HG03159 (cell line): ENCODE measurements around the gene PRXL2B.

ENCODE experiments used
- ATAC-seq: cut with Tn5 transposase; IDR thresholded peaks from one replicate; pipeline ENCODE4 v1.9.1; 2021; ENCODE audit warnings: mild to moderate bottlenecking, moderate library complexity; ENCODE audit not compliant: unreplicated experiment

Gene PRXL2B

GRCh38 chr1:2596530-2597333 is 10.2 kb downstream of the PRXL2B start:
- no peak for ATAC-seq

GRCh38 chr1:2597441-2598328 is 11.1 kb downstream of the PRXL2B start:
- ATAC-seq: no peak

DNA sequence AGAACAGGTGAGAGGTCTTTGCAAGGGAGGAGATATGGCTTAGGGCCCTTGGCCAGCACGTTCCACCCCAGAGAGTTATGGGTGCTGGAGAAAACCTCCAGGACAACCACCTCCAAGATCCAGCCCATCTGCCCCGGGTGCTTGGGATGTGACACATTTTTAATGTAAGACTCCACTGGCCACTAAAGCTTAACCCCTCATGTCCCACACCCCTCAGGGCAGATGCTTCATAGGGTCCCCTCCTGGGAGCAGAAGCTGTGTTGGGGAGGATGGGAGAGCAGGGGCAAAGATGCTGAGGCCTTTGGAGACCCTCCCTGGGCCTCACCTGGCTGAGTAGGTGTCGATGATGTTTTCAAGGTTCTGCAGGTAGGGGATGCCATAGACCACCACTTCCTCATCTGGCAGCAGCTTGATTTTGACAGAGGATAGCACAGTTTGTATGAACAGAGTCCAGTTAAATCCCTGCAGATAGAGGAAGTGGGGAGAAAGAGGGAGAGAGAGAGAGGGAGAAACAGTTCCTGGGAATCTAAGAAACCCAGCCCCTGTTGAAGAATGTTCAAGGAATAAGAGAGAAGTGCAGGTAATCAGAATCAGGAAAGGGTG is 11.9 kb downstream of the PRXL2B start:
- ATAC-seq: no peak

DNA sequence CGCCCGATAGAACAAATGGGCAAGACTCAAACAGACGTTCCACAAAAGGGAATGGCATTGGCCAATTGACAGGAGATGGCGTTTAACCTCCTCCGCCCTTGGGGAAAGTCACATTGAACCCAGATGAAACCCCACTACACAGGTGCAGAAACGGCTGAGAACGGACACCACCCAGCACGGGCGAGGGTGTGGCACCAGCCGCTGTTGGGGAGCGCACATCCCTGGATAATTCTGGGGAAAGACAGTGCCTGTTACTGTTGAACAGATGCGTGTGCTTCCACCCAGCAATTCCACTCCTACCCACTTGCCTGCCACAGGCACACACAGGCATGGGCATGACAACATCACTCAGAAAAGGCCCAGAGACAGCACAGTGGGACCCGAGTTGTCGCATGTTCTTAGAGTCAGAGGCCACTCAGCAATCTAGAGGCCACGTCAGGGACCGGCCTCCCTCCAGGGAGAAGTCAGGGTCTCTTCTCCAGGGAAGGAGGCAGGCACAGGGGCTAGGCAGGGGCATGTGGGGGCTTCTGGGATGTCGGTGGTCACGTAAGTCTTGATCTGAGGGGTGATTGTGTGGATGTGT is 15.2 kb downstream of the PRXL2B start:
- ATAC-seq: no peak

DNA sequence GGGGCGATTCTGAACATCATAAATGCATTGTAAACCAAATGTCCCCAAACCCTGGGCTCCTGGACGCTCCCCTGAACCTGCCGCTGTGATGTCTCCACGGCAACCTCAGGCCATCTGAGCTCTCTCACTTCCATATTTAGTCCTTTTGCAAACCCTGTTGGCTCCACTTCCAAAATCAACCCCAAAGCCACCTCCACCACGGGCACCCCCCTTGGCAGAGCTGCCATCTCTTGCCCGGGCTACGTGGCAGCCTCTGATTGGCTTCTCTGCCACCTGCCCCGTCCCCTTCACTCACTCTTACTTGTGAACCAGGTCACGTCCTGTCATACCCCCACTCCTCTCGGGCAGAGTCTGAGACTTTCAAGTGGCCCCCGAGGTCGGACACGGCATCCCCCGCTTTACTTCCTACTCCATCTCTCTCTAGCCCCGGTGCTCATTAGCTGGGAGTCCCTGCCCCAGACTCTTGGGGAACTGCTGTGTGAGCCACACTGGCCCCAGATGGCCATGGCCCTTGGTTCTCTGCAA is 15.8 kb downstream of the PRXL2B start:
- ATAC-seq: no peak

- no peak for ATAC-seq
These were observed 16.4 kb downstream of the PRXL2B start for GRCh38 chr1:2602866-2603520.

DNA sequence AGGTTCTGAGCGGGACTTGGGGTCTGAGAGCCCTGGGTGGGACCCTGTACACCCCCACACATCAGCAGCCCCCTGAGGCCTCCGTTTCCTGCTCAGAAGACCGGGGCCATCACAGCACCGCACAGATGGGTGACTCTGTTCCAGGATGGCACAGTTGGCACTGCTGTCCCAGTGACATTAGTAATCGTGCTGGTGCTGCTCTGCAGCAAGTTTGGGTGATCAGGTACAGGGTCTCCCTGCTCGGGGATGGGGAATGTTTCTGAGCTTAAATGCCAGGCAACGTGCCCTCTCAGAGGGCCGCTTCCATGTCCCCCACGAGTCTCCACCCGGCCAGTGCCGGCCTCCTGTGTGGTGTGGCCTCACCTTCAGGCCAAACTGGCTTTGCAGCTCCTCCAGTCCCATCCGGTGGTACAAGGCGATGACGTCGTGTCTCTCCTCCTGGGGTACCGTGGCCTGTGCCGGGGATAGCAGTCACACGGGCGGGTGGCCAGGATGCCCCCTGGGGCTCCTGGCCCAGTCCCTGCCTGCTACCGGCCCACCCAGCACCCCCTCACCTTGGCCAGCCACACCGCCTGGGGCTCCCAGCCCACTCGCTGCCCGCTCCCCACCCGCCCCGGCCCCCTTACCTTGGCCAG is 17.1 kb downstream of the PRXL2B start:
- no peak for ATAC-seq

DNA sequence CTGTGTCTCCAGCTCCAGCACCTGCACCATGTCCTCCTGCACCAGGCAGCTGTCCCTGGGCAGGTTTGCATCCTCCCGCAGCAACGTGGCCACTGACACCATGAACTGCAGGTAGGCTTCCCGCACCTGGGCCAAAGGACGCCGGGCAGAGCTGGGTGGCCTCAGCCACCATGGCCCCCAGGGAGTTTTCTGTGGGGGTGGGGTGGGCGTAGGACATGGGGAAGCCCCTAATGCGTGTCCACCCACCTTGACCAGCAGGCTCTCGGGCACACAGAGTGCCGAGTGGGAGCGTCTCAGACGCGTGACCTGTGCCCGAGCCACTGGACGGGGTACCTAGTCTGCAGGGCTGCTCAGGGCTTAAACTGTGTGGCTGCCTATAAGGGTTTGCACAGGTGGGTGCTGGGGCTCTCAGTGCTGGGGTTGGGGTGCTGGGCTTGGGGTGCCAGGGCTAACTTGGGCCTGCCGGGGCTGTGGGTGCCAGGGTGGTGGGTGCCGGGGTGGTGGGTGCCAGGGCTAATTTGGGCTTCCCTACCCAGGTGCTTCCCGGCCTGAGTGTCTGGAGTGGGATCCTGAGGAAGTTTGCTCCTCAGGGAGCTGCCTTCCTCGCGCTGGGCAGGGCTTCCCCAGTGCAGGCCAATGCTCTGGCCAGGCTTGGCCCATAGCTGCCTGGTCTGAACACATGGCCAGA is 17.7 kb downstream of the PRXL2B start:
- no peak for ATAC-seq

GRCh38 chr1:2604844-2605508 is 18.4 kb downstream of the PRXL2B start:
- no peak for ATAC-seq

- no peak for ATAC-seq
These were observed 19.2 kb downstream of the PRXL2B start for GRCh38 chr1:2605509-2606395.

- no peak for ATAC-seq
These were observed 19.9 kb downstream of the PRXL2B start for GRCh38 chr1:2606396-2606880.

GRCh38 chr1:2606881-2607621 is 20.5 kb downstream of the PRXL2B start:
- ATAC-seq: no peak

DNA sequence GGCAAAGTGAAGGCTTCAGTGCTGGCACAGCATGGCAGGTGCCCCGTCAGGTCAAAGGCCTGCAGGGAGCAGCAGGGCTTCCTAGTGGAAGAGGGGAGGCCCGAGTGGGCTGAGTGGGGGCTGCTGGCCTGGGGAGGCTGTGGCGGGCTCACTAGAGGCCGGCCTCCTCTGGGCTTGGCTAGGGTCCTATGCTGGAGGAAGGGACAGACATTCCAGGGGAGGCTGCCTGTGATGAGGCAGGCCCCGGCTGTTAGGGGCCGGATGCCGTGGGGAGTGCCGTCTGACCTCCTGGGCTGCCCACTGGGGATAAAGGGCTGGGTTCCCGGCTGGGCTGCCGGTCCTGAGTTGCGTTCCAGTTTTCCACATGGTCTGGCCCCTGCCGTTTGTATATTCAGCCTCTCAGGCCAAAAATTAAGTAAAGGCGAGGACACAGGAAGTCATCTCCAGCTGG is 21.1 kb downstream of the PRXL2B start:
- no peak for ATAC-seq

DNA sequence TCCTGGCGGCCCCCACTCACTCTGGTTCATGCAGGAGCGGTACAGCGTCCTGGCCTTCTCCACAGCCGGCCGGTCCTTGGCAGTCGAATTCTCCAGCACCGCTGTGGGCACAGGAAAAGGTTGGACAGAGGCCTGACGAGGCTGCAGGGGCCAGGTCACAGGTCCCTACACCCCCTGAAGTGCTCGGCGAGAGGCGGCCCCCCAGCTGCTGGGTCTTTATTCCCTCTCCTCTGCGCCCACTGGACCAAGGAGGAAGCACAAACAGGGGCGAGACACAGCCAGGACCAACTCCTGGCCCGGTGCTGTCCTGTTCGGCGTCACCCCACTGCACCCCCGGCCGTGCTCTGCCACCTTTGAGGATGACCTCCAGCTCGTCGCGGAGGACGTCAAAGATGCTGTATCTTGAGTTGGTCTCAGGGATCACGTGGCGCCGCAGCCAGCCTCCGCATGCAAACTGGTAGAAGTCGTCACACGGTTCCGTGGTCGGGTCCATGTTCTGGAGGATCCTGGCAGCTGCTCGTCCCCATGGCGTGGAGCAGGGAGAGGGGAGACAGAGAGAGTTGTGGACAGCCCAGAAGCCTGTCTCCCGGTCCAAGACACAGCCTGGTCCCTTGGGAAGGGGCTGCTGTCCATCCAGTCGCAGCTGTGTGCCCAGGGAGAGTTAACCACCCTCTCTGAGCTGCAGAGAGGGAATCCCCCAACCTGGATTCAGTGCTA is 22.9 kb downstream of the PRXL2B start:
- no peak for ATAC-seq

DNA sequence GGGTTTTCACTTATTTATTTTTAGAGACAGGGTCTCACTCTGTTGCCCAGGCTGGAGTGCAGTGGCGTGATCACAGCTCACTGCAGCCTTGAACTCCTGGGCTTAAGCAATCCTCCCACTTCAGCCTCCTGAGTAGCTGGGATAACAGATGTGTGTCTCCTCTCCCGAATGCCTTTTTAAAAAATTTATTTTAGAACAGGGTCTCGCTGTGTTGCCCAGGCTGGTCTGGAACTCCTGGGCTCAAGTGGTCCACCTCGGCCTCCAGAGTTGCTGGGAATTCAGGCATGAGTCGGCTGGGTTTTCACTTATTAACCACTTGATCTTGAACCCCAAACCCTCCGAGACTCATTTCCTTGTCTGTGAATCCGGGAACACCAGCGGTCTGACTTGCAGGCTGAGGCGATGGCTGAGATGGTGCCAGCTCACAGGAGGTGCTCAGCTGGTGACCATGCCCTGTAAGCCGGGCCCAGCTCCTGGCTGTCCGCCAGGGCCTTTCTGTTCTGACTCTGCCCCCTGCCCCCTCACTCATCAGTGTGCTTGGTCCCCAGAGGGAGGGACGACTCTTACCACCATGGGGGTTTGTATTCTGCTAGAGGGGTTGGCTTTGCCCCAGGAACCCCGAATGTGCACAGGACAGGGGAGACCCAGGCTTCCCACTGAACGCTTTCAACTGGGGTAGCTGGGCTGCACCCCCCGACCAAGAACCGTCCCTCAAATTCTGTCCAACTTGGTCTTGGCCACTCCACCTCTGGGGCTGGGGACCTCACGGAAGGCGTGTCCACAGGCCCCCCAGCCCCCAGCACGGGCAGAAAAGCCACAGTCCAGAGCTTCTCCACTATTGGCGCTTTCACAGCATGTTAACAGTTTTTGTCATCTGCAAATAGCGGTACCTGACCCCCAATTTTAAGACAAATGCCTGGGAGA is 23.7 kb downstream of the PRXL2B start:
- no peak for ATAC-seq
